Limb (tissue), 2 donors: ENCODE results near the gene LAMA3.

ENCODE experiments used
- DNase-seq, 2 donors: peaks; one replicate each; pipeline ENCODE4 v3.0.0-alpha.2; 2016; ENCODE audit errors: extremely low spot score in 2 of 2

The LAMA3 gene

DNA sequence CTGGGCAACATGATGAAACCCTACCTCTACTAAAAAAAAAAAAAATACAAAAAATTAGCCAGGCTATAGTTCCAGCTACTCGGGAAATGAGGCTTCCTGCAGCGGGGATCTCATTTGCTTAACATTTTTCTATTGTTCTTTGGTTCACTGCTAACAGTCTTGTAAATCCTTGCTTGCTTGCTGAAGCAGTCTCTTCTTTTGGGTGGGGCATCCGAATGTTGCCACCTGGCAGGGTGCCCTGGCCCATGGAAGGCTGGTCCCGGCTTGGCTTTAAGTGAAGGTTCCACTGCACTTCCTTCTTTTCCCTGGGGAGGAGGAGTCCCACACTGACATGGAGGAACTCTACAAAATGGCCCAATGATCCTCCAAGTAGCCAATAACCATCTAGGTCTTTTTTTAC lies 20.5 kb upstream of the LAMA3 start:
- no peak for DNase-seq

DNA sequence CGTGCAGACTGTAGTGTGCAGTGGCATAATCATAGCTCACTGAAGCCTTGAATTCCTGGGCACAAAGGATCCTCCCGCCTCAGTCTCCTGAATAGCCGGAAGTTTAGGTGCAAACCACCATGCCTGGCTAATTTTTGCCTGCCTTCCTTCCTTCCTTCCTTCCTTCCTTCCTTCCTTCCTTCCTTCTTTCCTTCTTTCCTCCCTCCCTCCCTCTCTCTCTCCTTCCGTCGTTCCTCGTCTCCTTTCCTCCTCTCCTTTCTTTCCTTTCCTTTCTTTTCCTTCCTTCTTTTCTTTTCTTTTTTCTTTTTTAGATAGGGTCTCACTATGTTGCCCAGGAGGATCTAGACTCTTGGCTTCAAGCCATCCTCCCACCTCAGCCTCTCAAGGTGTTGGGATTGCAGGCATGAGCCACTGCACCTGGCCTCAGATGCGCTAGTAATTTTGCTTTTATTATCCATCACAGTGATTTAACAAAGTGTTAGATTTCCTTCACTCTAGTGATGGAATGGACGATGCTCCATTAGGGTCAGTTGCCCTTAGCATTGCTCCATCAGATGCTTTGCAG lies 20.0 kb upstream of the LAMA3 start:
- no peak for DNase-seq

DNA sequence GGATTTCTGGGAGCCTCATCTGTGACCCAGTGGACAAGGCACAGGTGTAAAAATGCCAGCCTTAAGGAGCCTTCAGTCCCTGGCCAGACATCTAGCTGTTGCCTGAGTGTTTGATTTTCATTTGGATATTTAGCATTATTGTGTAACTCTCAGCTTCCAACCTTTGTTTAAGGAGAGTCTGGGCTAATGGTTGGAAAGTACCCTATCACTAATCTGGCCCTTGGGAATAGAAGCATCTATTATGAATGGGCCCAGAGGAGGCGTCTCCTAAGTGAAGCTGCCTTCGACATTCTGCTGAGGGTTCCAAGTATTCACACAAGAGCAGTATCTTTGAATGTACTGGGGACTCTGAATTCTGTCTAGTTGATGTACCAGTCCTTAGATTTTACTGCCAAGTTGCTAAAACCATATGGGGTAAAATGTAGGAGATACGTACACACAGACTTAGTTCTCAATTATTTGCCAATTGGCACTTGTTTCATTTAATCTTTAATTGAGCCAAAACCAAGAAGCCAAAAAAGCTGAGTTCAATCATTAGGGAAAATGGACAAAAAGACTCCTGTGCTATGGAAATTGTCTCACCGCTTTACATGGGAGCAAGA lies 19.3 kb upstream of the LAMA3 start:
- no peak for DNase-seq

DNA sequence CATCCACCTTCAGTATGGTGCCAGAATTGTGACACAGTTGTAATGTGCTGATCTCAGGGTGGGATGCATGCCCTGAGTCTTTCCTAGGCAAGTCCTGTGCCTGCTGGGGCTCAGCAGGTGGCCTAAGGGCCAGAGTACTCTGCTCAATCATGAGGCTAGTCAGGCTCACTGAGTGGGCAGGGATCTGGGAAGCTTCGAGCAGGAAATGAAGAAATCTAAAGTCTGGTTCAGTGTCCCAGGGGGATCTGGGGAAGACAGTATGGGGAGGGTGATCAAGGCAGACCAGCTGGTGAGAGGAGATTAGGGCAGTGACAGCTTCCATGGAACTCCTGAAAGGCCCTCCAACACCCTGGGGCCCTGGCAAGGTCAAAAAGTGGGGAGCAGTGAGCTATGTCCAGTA lies 17.7 kb upstream of the LAMA3 start:
- DNase-seq = no peak

DNA sequence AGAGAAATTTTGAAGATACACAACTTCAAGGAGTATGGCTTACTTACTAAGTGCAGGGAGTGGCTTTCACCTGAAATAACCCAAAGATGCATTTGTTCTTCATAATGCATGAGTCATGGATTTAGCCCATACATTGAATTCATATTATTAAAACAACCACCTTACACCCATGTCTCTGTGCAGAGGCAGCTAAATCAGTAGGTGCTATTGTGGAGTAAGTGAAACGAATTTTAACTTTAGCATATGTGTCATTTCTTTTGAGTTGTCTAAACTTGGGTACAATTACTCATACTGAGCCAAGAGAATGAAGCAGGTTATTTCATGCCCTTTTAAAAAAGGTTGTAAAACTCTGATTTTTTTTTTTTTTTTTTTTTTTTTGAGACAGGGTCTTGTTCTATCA lies 15.5 kb upstream of the LAMA3 start:
- DNase-seq = no peak

DNA sequence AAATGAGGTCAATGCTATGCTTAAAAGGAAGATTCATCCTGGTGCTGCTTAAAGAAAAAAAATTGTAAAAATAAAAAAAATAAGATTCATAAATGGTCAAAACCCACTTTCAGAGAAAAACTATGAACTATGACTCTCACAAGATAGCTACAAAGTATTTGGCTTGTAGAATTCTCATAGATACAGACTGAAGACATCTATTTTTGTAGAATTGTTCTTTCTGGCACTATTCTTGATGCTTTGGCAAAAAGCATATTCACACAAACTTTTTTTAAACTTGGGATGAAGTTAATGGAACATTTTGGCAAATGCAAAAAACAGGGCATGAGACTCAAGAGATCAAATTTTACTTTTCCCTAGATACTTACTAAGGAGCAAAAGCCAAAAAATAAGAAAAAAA lies 14.0 kb upstream of the LAMA3 start:
- no peak for DNase-seq

DNA sequence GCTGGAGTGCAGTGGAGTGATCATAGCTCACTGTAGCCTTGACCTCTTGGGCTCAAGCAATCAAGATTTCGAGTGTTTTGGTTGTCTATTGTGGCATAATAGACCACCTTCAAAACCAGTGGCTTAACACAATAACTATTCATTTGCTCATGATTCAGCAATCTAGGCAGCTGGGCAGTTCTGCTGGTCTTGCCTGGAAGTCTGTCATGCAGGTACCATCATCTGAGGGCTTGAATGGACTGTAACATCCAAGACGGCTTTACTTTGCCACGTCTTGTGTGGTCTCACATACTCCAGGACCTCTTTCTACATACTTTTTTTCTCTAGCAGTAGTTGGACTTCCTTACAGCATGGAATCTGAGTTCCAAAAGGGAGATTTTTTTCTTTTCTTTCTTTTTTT lies 13.4 kb upstream of the LAMA3 start:
- no peak for DNase-seq

DNA sequence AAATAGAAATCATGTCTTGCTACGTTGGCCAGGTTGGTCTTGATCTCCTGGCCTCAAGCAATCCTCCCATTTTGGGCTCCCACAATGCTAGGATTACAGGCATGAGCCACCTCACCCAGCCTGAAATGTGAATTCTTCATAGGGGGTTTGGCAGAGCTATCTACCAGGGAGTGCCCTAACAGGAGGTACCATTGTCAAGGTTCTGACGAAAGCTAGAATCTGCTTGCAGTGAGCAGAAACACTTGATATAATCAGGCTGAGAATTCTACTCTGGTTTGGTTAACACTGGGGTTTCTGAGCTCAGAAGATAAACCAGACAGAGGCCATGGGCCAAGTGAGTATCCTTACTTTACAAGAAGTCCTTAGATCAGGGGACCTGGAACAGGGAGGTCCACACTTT lies 7.2 kb upstream of the LAMA3 start:
- no peak for DNase-seq

DNA sequence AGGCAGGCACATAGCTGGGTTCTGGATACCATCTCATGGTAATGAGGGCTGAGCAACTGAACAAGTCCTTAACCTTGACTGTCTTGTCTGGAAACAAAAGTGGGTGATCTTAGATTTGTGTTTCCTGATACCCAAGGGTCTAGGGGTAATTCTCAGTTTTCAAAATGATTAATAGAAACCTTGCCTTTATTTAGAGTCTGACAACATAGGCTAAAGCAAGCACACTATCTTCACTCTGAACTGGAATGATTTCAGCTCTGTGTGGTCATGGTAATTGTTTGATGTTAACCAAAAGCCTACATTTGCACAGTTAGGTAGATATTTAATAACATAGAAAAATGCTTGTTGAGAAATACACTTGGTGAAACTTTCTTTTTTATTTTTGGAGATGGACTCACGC lies 6.8 kb upstream of the LAMA3 start:
- no peak for DNase-seq

DNA sequence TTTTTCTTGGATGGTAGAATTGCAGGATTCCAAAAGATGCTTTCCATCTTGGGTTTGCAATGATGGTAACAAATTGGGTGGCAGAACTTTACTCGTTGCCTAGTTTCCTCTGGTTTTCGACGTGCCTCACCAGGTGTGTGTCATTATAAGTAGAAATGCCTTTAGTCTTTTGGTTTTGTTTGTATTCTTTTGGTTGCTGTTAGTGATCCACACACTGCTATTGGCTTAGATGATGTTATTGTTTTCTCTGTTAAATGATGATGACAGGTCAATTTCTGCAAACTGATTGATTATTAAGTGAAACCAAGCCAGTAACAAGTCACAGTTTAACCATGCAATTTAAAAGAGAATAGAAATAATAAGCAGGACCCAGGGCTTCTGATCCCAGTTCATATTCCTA lies 6.1 kb upstream of the LAMA3 start:
- DNase-seq = no peak

DNA sequence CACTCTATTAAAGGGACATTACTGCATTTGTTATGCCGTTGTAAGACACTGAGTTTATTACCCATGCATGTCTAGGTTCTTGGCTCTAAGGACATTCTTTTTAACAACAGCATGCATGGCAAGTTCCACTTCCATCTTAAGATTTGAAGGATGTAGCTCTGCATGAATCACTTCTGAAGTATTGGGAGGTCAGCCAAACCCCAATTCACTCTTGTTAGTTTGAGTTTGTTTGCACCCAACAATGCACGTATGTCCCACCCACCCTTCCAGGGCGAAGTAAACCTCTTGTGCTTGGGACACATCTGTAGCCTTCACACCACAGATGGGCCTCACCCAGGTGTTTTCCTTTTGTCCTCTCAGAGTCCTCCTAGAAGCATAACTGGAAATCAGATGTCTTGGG lies 5.6 kb upstream of the LAMA3 start:
- DNase-seq = no peak

DNA sequence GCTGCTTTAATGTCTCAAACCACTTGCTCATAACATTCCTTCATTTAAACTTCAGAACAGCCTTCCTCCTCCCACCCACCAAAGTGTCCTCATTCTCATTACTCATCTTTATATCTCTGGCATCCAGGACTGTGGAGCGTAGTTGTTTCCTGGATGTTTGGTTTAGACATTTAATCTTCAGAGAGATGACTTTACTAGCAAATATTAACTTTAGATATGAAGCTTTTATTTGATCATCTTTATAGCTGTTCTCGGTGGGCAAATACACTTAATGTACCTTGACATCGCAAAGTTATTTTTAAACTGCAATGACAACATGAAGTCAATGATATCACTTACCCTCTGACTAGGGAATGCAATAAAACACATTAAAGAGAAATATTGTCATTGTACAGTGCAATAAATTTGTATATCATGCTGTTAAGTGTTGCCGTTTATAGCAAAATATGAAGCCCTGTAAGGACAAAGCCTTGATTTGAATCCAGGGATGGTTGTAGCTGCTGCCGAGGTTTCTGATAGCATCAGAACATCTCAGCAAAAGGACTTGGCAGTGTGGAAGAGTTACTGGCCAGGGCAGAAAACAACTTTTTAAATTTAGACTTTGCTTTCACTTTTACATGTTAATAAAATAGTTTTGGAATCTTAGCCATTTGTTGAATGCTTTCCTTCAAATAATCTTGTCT lies 4.6 kb upstream of the LAMA3 start:
- DNase-seq = no peak

DNA sequence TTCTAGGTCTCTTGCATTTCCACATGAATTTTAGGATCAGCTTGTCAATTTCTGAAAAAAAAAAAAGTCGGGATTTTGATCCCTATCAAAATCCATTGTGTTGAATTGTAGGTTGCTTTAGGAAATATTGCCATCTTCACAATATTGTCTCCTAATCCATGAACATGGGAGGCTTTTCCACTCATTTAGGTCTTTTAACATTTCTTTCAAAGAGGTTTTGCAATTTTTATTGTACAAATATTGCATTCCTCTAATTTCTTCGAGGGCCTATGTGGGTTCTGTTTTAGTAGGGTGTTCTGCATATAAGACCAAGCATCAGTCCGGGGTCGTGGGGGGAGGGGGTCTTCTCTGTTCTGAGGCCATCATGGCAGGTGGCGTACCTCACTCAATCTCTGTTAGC lies 725 bp upstream of the LAMA3 start:
- DNase-seq = no peak

DNA sequence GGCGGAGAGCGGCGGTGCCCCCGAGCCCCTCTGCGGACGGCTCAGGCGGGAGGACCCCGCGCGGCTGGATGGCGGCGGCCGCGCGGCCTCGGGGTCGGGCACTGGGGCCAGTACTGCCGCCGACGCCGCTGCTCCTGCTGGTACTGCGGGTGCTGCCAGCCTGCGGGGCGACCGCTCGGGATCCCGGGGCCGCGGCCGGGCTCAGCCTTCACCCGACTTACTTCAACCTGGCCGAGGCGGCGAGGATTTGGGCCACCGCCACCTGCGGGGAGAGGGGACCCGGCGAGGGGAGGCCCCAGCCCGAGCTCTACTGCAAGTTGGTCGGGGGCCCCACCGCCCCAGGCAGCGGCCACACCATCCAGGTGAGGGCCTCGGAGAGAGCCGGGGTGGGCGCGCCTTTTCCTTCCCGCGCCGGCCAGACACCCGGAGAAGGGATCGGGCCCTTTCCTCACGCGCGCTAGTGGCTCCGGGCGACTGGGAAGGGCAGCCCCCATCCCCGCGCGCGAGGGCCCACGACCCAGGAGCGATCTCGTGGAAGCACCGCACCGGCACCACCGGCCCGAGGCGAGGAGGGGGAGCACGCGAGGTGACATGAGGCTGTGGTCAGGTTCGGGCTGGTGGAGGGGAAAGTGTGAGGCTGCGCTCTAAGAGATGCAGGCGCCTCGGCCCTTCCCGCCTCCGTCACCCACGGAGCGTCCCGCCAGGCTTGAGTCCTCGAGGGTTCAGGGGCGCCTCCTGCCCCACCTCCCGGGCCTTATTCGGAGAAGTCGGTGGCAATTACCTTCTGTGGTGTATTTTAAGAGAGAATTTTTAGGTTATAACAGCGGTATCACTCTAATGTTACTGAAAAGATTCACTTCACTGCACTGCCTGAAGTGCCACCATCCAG lies 607 bp downstream of the LAMA3 start:
- DNase-seq = peak in 1 of 2 donors; percentile 72

DNA sequence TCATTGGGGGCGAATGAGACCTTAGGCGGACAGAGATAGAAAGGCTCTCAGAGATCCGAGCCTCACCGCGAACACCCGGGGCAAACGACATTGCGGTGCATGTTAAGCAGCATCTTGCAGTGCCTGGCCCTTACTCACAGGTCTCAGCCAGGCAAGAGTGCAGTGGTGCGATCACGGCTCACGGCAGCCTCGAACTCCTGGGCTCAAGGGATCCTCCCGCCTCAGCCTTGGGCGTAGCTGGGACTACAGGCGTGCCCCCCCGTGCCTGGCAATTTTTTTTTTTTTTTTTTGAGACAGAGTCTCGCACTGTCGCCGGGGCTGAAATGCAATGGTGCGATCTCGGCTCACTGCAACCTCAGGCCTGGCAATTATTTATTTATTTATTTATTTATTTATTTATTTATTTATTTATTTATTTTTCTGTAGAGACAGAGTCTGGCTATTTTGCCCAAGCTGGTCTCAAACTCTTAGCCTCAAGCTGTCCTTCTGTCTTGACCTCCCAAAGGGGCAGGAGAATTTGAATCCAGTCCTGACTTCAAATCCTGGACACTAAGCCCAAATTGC lies 1.3 kb downstream of the LAMA3 start:
- no peak for DNase-seq

DNA sequence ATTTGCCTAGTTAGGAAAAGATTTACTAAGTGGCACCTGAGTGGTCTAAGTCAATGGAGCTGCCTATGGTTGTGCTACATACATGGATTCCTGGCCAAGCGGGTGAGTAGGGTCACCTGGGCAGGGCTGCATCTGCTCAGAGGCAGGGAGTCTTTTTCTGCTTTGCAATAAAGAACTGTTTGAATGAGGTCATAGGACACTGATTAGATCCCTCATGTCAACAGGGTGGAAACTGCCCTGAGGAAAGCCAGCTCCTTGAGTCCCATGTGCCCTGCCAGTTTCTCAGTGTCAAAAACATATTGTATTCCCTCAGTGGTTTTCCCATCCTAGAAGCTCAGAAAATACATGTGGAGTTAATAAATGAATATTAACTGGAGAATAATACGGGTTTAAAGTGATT lies 4.6 kb downstream of the LAMA3 start:
- no peak for DNase-seq

DNA sequence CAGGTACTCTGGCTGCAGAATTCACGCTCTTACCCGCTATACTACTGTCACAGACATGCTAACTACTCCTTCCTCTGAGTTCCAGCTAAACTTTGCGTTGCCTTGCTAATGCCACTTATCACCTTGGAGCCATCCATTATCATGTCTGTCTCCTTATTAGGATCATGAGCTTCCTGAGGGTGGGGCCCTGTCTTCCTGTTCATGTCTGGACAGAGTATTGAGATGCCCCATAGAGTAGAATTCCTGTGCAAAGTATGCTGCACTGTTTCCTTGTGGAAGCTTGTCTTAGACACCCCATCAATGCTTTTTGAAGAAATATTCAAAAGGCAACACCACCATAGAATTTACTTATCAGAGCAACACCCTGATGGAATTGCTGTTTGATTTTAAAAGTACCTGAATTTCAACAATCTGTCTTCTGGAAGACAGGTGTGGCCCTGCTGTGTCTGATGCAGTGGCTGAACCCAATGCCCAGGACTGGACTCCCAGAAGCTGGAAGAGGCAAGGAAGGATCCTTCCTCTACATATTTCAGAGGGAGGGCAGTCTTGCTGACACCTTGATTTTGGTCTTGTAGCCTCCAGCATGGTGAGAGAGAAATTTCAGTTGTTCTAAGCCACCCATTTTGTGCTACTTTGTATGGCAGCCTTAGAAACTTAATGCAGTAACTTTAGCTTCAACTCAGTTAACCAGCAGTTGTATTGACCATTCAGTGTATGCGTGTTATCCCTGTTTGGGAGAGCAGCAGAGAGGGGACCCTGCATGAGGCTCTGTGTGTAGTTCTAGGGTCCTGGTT lies 5.6 kb downstream of the LAMA3 start:
- DNase-seq = no peak

DNA sequence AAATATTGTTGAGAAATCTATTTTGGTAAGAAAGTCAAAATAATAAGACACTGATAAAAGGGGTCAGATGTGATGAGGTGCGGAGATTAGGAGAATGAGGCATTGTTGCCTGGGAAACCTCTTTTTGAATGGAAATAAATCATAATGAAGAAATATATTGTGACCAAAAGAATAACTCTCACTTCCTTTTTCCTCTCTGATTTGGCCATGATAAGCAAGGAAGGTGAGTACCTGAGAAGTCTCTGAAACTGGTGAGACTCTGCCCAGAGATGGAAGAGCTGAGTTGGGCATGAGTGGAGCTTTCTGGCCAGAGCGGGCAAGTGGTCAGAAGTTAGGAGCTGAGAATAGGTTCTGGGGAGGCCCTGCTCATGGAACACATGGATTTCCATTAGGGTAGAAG lies 11.8 kb downstream of the LAMA3 start:
- no peak for DNase-seq

DNA sequence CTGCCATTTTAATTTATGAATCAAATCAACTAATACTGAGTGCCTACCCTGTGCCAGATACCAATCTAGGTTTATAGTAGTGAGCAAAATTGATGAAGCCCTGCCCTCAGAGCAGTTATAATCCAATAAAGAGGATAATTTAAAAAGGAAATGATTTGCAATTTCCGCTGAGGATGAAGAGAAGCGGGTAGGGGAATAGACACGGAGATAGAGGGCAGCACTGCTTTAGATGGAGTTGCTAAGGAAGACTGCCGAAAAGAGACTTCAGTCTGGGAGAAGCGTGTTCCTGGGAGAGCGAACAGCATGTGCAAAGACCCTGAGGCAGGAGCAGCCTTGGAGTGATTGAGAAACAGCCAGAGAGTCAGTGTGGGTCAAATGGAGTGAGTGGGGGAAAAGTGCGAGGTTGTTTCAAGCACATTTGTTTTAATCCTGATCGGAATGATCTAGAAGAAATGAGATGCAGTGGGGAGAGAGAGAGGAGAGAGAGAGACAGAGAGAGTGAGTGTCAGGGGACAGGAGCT lies 12.4 kb downstream of the LAMA3 start:
- no peak for DNase-seq

DNA sequence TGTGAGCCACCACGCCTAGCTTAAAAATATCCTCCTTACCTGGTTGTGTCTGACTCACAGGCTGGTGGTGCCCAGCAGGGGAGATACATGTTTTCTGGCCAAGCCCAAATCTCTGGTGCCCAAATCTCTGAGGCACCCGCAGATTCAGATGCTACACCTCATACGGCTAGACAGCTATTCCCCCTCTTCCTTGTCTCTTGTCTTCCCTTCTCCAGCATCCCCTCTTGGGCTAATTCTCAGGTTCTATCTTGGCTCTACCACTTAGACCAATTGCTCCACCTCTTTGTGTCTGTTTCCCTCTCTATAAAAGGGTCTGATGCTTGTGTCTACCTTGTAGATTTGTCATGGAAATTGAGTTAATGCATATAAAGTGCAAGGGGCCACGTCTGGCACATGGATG lies 13.4 kb downstream of the LAMA3 start:
- DNase-seq = no peak
